Measurements from ENCODE around the gene PITPNM3.

Gene PITPNM3

GRCh38 chr17:6426356-6427101, 129.8 kb downstream of the PITPNM3 start:
- H3K4me3 Mint-ChIP-seq: no peak overlapping the region
- H3K27me3 Mint-ChIP-seq: peaks cover 93% of the 10 kb centered on the region
- peaks cover 19% of the 10 kb centered on the region for H3K4me1 Mint-ChIP-seq
- H3K36me3 Mint-ChIP-seq: peaks cover 5% of the 10 kb centered on the region
- H3K9me3 Mint-ChIP-seq: peaks cover 12% of the 10 kb centered on the region
- CTCF ChIA-PET: interaction anchor here (1.0 kb wide), 1 partner anchor 9 kb away, joined by 3 read pairs; the partner anchor contains the start of gene AIPL1
- H3K27ac Mint-ChIP-seq: no peak overlapping the region
- no peak for DNase-seq

- H3K36me3 Mint-ChIP-seq: peaks cover 2% of the 10 kb centered on the region
- CTCF ChIA-PET: interaction anchor here (1.4 to 2.1 kb wide), 2 partner anchors 831 to 833 kb away, joined by 3 to 9 read pairs; no protein-coding TSS in a partner anchor
Observed at GRCh38 chr17:6425407-6425806, 130.9 kb downstream of the PITPNM3 start.

GRCh38 chr17:6423931-6424330, 132.4 kb downstream of the PITPNM3 start:
- no peaks in the 10 kb centered on the region for H3K9me3 Mint-ChIP-seq
- H3K36me3 Mint-ChIP-seq: peaks cover 2% of the 10 kb centered on the region
- H3K4me3 Mint-ChIP-seq: no peak overlapping the region
- DNase-seq: no peak
- no peak overlapping the region for H3K27ac Mint-ChIP-seq
- CTCF ChIA-PET: interaction anchor here (0.9 to 2.1 kb wide), 6 partner anchors 12 to 836 kb away, joined by 3 to 9 read pairs (median 4); no protein-coding TSS in a partner anchor
- H3K4me1 Mint-ChIP-seq: peaks cover 19% of the 10 kb centered on the region
- peaks cover 95% of the 10 kb centered on the region for H3K27me3 Mint-ChIP-seq

More at GRCh38 chr17:6425407-6425806, 130.9 kb downstream of the PITPNM3 start:
- peaks cover 19% of the 10 kb centered on the region for H3K4me1 Mint-ChIP-seq
- no peak overlapping the region for H3K27ac Mint-ChIP-seq
- no peak for DNase-seq
- H3K27me3 Mint-ChIP-seq: peaks cover 95% of the 10 kb centered on the region
- H3K9me3 Mint-ChIP-seq: peaks cover 5% of the 10 kb centered on the region
- H3K4me3 Mint-ChIP-seq: no peak overlapping the region

- no peak for DNase-seq
- Mint-ChIP-seq H3K9me3 (no peaks in the 10 kb centered on the region), H3K27ac (no peak overlapping the region)
Observed at GRCh38 chr17:6422654-6423241, 133.6 kb downstream of the PITPNM3 start.

GRCh38 chr17:6421700-6422604, 134.4 kb downstream of the PITPNM3 start:
- H3K4me1 Mint-ChIP-seq: peaks cover 2% of the 10 kb centered on the region
- H3K4me3 Mint-ChIP-seq: no peak overlapping the region
- H3K27ac Mint-ChIP-seq: no peak overlapping the region
- no peaks in the 10 kb centered on the region for H3K36me3 Mint-ChIP-seq
- DNase-seq: peak; percentile 82
- no peaks in the 10 kb centered on the region for H3K9me3 Mint-ChIP-seq
- CTCF ChIA-PET: interaction anchor here (0.6 to 2.5 kb wide), 8 partner anchors 9 to 1181 kb away, joined by 3 to 9 read pairs (median 4); no protein-coding TSS in a partner anchor
- H3K27me3 Mint-ChIP-seq: peaks cover 82% of the 10 kb centered on the region

More at GRCh38 chr17:6422654-6423241, 133.6 kb downstream of the PITPNM3 start:
- peaks cover 2% of the 10 kb centered on the region for H3K36me3 Mint-ChIP-seq
- peaks cover 10% of the 10 kb centered on the region for H3K4me1 Mint-ChIP-seq
- H3K27me3 Mint-ChIP-seq: peaks cover 86% of the 10 kb centered on the region
- CTCF ChIA-PET: interaction anchor here (0.6 to 2.5 kb wide), 5 partner anchors 10 to 1181 kb away, joined by 3 to 9 read pairs (median 3); no protein-coding TSS in a partner anchor
- H3K4me3 Mint-ChIP-seq: no peak overlapping the region

- Mint-ChIP-seq H3K4me1 (no peaks in the 10 kb centered on the region), H3K9me3 (no peaks in the 10 kb centered on the region), H3K4me3 (no peak overlapping the region), H3K27ac (no peak overlapping the region), H3K36me3 (no peaks in the 10 kb centered on the region), H3K27me3 (peaks cover 79% of the 10 kb centered on the region)
- CTCF ChIA-PET: interaction anchor here (0.6 to 1.2 kb wide), 3 partner anchors 16 to 828 kb away, joined by 3 read pairs; no protein-coding TSS in a partner anchor
- peak; percentile 46 for DNase-seq
Observed at GRCh38 chr17:6420173-6420641, 136.1 kb downstream of the PITPNM3 start.

GRCh38 chr17:6415616-6416015, 140.7 kb downstream of the PITPNM3 start:
- Mint-ChIP-seq H3K27me3 (peaks cover 46% of the 10 kb centered on the region), H3K36me3 (no peaks in the 10 kb centered on the region), H3K4me1 (no peaks in the 10 kb centered on the region), H3K9me3 (no peaks in the 10 kb centered on the region), H3K27ac (no peak overlapping the region), H3K4me3 (no peak overlapping the region)
- CTCF ChIA-PET: no interaction called here
- no peak for DNase-seq

- H3K4me1 Mint-ChIP-seq: no peaks in the 10 kb centered on the region
- no peaks in the 10 kb centered on the region for H3K36me3 Mint-ChIP-seq
- H3K27ac Mint-ChIP-seq: no peak overlapping the region
- DNase-seq: no peak
- H3K4me3 Mint-ChIP-seq: no peak overlapping the region
- peaks cover 41% of the 10 kb centered on the region for H3K27me3 Mint-ChIP-seq
- CTCF ChIA-PET: interaction anchor here (0.6 to 1.6 kb wide), 7 partner anchors 9 to 821 kb away, joined by 3 to 6 read pairs (median 4); no protein-coding TSS in a partner anchor
- no peaks in the 10 kb centered on the region for H3K9me3 Mint-ChIP-seq
Observed at GRCh38 chr17:6413065-6413464, 143.3 kb downstream of the PITPNM3 start.

GRCh38 chr17:6408735-6409134, 147.6 kb downstream of the PITPNM3 start:
- H3K9me3 Mint-ChIP-seq: no peaks in the 10 kb centered on the region
- CTCF ChIA-PET: no interaction called here
- no peak overlapping the region for H3K4me3 Mint-ChIP-seq
- no peak overlapping the region for H3K27ac Mint-ChIP-seq
- H3K36me3 Mint-ChIP-seq: no peaks in the 10 kb centered on the region
- no peak for DNase-seq
- H3K4me1 Mint-ChIP-seq: no peaks in the 10 kb centered on the region
- peaks cover 28% of the 10 kb centered on the region for H3K27me3 Mint-ChIP-seq

- Mint-ChIP-seq H3K27me3 (peaks cover 30% of the 10 kb centered on the region), H3K4me3 (no peak overlapping the region), H3K4me1 (no peaks in the 10 kb centered on the region), H3K36me3 (no peaks in the 10 kb centered on the region), H3K9me3 (no peaks in the 10 kb centered on the region), H3K27ac (no peak overlapping the region)
- CTCF ChIA-PET: no interaction called here
- DNase-seq: no peak
Observed at GRCh38 chr17:6408276-6408675, 148.1 kb downstream of the PITPNM3 start.

- Mint-ChIP-seq H3K4me1 (no peaks in the 10 kb centered on the region), H3K4me3 (no peak overlapping the region), H3K27ac (no peak overlapping the region), H3K36me3 (no peaks in the 10 kb centered on the region), H3K9me3 (no peaks in the 10 kb centered on the region), H3K27me3 (peaks cover 16% of the 10 kb centered on the region)
- DNase-seq: no peak
- CTCF ChIA-PET: no interaction called here
Observed at GRCh38 chr17:6402258-6402657, 154.1 kb downstream of the PITPNM3 start.

All from activated naive CD4-positive, alpha-beta T cell treated with anti-CD3 and anti-CD28 coated beads, Interleukin-2, amount 10 ng/mL, durations not matched to agents 7 days and 5 days (primary cell).